Non-pigmented ciliary epithelial cell (primary cell): ENCODE data around the gene CUL2.
"Not testable (repeated sequence)": the region's sequence is repeated elsewhere in the genome, so short reads cannot be mapped to it uniquely, and the experiment has no call there.

Source experiments
- DNase-seq: peaks from one replicate; pipeline ENCODE4 v3.0.0-alpha.2; 2010; ENCODE audit warnings: low read depth

The CUL2 gene

DNA sequence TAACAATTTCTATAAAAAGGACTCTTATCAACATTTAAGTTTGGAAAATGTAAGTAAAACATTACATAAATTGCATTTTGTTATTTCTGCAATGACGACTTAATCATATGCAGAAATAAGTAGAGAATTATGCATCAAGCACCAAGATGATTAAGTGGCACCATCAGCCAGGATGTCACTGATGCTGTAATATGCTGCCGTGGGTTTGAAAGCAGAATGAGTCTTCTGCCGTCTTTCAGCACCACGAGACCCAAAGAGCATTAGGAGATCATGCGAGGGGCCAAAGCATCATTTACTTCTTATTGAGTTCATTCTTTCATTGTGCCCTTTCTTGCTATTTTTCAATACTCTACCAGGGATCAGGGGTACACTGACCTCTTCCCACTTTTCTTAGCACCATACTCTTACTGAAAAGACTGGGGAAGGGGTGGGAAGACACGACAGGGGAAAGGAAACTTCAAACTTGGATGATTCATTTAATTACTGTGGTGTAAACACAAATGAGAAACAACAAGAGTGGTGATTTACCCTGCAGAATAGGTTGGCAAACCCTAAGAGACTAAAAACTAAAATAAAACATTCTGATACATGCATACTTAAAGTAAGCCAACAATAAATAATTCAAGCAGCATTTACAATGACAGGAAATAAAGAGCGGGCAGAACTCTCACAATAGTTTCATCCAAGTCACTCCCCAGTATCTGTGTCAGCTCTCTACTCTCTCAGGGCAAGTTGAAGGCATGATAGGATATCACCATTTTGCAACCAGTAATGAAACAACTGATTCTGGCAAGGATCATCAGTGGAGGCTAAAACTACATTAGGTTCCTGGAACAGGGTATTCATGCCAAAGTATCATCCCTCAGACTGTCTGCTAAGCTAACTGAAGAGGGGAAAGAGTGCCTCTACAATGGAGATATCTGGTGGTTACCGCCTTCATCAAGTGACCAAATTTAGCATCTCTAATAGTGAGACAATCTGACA lies 70.8 kb downstream of the CUL2 start:
- DNase-seq, result no peak

DNA sequence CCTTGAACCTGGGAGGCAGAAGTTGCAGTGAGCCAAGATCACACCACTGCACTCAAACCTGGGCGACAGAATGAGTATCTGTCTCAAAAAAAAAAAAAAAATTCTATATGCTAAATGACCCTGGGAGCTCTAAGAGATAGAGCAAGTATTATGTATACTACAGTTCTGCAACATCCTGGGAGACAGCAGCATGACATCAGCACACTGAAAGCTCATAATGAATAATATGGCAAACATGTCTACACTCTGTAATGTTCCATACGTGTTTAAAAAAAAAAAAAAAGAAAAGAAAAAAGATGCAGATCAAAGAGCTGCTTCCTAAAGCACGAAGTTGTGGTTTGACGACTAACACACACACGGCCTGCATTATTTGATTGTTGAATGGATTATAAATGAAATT lies 72.5 kb downstream of the CUL2 start:
- DNase-seq, result no peak

DNA sequence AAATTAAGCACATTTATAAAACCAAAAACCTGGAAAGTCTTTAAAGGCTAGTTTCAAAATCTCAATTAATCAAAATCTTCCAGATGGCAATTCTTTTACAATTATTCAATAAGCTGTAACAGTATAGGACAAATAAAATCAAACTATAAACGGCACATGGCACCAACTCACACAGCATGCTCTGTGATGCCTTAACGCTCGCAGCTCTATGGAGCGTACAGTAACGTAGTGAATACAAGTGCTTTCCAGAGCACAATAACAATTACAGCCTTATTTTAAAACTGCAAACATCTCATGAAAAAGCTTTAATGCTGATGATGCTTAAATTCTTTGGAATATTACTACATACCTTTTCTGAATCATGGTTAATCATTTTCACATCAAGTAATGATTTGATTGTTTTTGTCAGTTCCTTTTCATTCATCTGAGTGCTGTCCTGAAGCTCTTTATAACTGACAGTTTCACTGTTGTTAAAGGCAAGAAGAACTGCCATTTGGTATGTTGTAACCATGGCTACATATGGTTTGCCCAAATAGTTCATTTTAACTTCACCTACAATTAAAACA lies 74.2 kb downstream of the CUL2 start:
- DNase-seq, result no peak

GRCh38 chr10:35012781-35013180 lies 77.4 kb downstream of the CUL2 start:
- DNase-seq, result no peak

DNA sequence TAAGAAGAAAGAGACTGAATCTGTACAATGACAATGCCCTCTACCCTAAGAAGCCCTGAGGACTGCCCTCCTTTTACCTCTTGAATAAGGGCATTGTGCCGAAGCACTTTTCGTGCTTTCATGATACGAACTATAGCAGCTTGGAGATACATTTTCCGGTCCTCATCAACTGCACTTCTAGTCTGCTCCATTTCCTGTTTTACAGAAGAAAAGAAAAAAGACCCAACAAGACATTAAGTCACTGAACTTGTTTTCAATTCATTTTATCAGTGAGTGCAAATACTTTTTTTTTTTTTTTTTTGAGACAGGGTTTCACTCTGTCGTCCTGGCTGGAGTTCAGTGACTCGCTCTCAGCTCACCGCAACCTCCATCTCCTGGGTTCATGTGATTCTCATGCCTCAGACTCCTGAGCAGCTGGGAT lies 78.4 kb downstream of the CUL2 start:
- DNase-seq, result no peak

GRCh38 chr10:35007858-35008301 lies 82.3 kb downstream of the CUL2 start:
- no peak for DNase-seq

DNA sequence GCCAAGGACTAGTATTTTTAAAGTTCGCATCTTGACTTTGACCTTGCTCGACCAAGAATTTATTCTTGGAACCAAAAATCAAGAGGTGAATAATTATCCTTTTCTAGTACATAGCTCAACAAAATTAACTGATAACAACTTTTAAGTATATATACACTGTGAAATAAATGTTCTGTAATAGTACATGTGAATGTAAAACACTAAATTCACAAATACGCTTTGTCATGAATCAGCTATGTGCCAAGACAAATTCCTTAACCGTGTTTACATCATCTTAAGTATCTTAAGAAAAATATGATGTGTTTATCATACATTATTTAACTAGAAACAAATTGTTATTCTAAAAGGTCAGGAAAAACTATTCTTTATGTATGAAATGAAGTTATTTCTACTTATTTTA lies 83.3 kb downstream of the CUL2 start:
- no peak for DNase-seq

DNA sequence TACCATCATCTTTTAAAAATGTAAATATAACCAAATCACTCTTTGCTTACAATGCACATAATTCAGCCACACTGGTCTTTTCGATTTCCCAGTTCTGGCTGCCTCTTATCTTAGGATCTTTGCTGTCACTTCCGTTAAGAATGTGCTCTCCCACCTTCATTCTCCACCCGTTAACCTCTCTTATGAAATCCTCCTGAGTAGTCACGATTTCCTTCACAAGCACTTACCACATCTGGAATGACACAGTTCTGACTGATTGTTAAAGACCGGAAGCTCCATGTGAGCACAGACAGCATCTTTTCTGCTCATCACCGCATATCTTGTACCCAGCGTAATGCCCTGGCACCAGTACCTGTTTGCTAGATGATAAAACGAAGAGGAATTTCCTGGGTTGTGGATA lies 84.3 kb downstream of the CUL2 start:
- peak; percentile 92 for DNase-seq

- no peak for DNase-seq
Measured at GRCh38 chr10:35004651-35005050, 85.5 kb downstream of the CUL2 start.

DNA sequence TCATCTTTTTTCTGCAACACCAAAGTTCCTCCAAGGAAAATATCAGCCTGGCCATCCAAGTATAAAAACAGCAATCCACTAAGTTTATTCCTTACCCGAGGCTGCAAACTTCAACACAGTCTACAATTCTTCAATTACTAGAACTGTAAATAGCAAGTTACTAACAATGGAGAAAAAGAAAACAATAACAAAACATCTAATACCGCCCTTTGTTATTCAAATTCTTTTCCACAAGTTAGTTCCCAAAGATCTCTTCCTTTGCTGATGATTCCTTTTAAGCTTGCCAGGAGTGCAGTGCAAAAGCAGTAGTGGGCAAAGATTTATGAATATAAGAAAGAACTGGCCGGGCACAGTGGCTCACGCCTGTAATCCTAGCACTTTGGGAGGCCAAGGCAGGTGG lies 86.2 kb downstream of the CUL2 start:
- no peak for DNase-seq

DNA sequence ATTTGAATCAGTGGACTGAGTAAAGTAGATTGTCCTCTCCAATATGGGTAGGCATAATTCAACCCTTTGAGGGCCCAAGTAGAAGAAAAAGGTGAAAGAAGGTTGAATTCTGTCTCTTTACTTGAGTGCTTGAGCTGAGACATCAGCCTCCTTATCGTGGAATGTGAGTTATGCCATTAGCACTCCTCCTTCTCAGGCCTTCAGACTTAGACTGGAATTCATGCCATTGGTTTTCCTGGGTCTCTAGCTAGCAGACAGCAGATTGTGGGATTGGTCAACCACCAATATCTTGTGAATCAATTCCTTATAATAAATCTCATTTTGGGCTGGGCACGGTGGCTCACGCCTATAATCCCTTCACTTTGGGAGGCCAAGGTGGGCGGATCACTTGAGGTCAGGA lies 89.2 kb downstream of the CUL2 start:
- DNase-seq, result no peak

DNA sequence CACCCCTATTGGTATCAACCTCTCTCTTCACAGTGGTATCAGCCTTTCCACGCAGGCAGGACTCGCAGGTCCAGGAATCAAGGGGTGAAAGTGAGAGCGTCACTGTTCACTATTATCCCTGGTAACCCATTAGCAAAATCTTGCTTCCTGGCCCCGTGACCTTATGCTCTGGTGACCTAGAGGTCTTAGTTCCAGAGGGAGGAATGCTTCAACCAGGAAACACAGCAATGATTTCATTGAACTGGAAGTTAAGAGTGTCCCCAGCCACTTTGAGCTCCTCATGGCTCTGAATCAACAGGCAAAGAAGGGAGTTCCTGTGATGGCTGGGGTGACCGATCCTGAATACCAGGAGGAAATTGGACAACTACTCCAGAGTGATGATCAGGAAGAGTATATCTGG lies 90.6 kb downstream of the CUL2 start:
- no peak for DNase-seq

GRCh38 chr10:34998940-34999339 lies 91.2 kb downstream of the CUL2 start:
- no peak for DNase-seq

DNA sequence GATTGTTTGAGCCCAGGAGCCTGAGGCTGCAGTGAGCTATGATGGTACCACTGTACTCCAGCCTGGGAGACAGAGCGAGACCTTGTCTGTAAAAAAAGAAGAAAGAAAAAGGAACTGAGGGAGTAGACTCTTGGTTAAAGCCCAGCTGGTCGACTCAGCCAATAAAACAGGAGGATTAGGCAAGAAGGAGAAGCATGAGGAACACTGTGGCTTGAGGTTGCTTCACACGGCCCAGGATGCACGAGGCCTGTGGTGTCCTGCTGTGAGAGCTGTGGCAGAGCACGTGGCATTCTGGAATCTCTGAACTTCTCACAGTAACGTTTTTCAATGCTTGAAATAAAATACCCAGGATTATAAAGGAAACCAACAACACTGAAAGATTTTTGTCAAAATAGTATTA lies 93.3 kb downstream of the CUL2 start:
- DNase-seq, result no peak

DNA sequence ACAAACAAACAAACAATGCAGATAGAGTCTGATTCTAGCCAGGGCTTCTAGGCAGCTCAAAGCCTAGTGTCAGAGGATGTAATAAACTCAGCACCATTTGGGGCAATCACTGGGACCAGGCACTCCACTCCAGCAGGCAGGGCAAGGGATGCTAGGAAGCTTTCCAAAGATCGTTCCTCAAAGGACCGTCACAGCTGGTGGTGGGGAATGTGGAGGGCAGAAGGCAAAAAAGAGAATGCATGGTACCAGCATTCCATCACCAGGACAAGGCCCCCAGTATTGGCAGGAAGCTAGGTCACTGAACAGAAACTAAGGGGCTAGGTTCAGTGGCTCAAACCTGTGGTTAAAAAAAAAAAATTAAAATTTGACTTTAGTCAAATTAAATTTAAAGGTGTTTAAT lies 94.2 kb downstream of the CUL2 start:
- no peak for DNase-seq

GRCh38 chr10:34994565-34995142 lies 95.5 kb downstream of the CUL2 start:
- DNase-seq, result peak; percentile 57

- no peak for DNase-seq
Measured at GRCh38 chr10:34993782-34994181, 96.4 kb downstream of the CUL2 start.

- not testable (repeated sequence) for DNase-seq
Measured at GRCh38 chr10:34991117-34991516, 99.0 kb downstream of the CUL2 start.

DNA sequence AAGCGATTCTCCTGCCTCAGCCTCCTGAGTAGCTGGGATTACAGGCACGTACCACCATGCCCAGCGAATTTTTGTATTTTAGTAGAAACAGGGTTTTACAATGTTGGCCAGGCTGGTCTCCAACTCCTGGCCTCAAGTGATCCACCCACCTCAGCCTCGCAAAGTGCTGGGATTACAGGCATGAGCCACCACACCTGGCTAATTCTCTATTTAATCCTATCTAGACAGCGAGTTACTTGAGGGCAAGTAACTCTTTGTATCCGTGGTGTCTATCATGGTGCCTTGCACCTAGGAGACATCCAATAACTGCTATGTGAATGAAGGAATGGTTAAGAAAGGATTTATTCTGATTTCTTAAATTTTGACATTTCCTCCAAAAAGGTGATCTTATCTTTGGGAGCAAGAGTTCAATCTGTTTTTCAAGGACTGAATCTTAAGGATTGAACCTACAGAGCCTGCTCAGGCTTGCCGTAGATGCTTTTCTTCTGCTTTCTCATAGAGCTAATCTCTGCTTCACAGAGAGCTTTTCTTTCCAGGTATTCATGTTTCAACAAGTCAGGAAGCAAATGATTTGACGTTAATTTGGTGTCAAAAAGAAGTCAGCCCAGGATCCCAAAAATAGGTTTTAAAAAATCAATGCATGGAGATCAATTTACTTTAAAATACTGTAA lies 101.6 kb downstream of the CUL2 start:
- no peak for DNase-seq

GRCh38 chr10:34985823-34986222 lies 104.3 kb downstream of the CUL2 start:
- no peak for DNase-seq

GRCh38 chr10:34985146-34985545 lies 105.0 kb downstream of the CUL2 start:
- no peak for DNase-seq

DNA sequence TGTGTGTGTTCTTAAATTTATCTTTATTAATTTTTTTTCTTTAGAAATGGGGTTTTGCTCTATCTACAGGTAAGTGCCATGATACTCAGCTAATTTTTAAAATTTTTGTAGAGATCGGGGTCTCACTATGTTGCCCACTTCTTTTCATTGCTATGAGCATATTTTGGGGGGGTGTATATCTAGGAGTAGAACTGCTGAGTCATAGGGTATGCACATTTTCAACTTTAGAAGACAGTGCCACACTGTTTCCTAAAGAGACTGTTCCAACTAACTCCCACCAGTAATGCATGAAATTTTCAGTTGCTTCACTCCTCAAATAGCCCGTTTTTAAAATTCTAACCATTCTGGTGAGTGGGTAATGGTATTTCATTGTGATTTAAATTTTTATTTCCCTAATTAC lies 108.3 kb downstream of the CUL2 start:
- no peak for DNase-seq

DNA sequence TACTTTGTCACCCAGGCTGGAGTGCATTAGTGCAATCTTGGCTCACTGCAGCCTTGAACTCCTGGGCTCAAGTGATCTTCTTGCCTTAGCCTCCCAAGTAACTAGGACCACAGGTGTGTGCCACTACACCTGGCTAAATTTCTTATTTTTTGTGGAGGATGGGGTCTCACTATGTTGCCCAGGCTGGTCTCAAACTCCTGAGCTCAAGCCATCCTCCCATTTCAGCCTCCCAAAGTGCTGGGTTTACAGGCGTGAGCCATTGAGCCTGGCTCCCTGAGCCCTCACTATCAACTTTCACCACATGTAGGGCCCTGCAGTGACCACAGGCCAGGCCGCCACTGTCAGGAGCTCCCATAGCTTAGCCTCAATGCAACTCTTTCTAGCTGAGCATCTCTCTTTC lies 110.2 kb downstream of the CUL2 start:
- no peak for DNase-seq
